K562 (cell line): ENCODE measurements around the gene TIMP4. TPM values are rescaled to one million over a fixed set of nuclear protein-coding genes. Genes with fewer than 3 reads are reported as not detected.

Experiments used
- CBFB ChIP-seq: sonication (generic); formaldehyde crosslinking; IDR thresholded peaks from 2 replicates; pipeline ENCODE4 v1.4.0; 2020; ENCODE audit warnings: mild to moderate bottlenecking, missing genetic modification reagents
- FOXA1 ChIP-seq: fragments of 450-650 bp; IDR thresholded peaks from 2 replicates; pipeline ENCODE4 v1.6.1; 2016; ENCODE audit warnings: mild to moderate bottlenecking, borderline replicate concordance
- HMG20B ChIP-seq: fragments of 250-450 bp; sonication (Bioruptor Pico); IDR thresholded peaks from 2 replicates; pipeline ENCODE4 v1.5.0; 2021; ENCODE audit warnings: mild to moderate bottlenecking
- HSF4 ChIP-seq: fragments of 250-450 bp; sonication (Bioruptor Pico); IDR thresholded peaks from 2 replicates; pipeline ENCODE4 v2.1.2; 2022; ENCODE audit warnings: mild to moderate bottlenecking, moderate library complexity, borderline replicate concordance
- MEF2D ChIP-seq: conservative IDR thresholded peaks from 2 replicates; pipeline ENCODE4 v1.6.1; 2016; ENCODE audit warnings: low read depth, missing genetic modification characterization, missing compliant biosample characterization
- NFIX ChIP-seq: fragments of 250-450 bp; sonication (Bioruptor Pico); IDR thresholded peaks from 2 replicates; pipeline ENCODE4 v1.4.0; 2020; ENCODE audit warnings: low read depth, mild to moderate bottlenecking, moderate library complexity
- ZNF589 ChIP-seq: fragments of 200-800 bp; sonication (Bioruptor generic); IDR thresholded peaks from 2 replicates; pipeline ENCODE4 v1.6.1; 2016; ENCODE audit warnings: low read depth, missing genetic modification characterization, missing compliant biosample characterization
- polyA plus RNA-seq, 8 experiments: library from polyadenylated mRNA; depleted of rRNA in 4 of 8; stranded (reverse) in 5 of 8; unstranded in 3 of 8; fragments of >200 nt; fragmentation: Nextera tagmentation in 2 of 8; fragmentation: Illumina TruSeq in 1 of 8; extraction: Ambion mirVana in 2 of 8; extraction: Trizol in 1 of 8; gene quantifications; 2 replicates each; pipeline versions ENCODE4 v1.2.1 to v1.2.3, GENCODE V29; 2011 to 2014; ENCODE audit warnings: inconsistent platforms in 1 of 8, missing spikeins in 1 of 8
- total RNA-seq, 7 experiments: library from RNA; depleted of rRNA in 6 of 7; stranded (reverse); fragments of >200 nt in 6 of 7; fragmentation: Illumina TruSeq in 2 of 7; extraction: Trizol in 2 of 7; gene quantifications; 2 replicates each; pipeline versions ENCODE4 v1.2.1 to v1.2.3, GENCODE V29; 2011 to 2021; ENCODE audit warnings: low replicate concordance in 1 of 7
- TF ChIP-seq, protein P1 (sequence below): sonication (generic); formaldehyde crosslinking; IDR thresholded peaks from 2 replicates; pipeline ENCODE4 v1.4.0; 2020; ENCODE audit warnings: mild to moderate bottlenecking, missing genetic modification reagents
- TF ChIP-seq, protein P2 (sequence below), 2 experiments: fragments of 200-800 bp in 1 of 2; sonication (Bioruptor generic) in 1 of 2; sonication (generic) in 1 of 2; formaldehyde crosslinking in 1 of 2; IDR thresholded peaks in 1 of 2; conservative IDR thresholded peaks in 1 of 2; 2 replicates each; pipeline versions ENCODE4 v1.5.0 to v1.6.1; 2016 to 2020; ENCODE audit warnings: missing compliant biosample characterization in 1 of 2, missing genetic modification characterization in 1 of 2, missing genetic modification reagents in 1 of 2
- TF ChIP-seq, protein P3 (sequence below): sonication (generic); formaldehyde crosslinking; IDR thresholded peaks from 2 replicates; pipeline ENCODE4 v1.8.0; 2022; ENCODE audit warnings: mild to moderate bottlenecking, missing genetic modification reagents
- TF ChIP-seq, protein P4 (sequence below): fragments of 250-450 bp; sonication (Bioruptor Pico); IDR thresholded peaks from 2 replicates; pipeline ENCODE4 v1.4.0; 2020

TIMP4 gene
- total and polyA plus RNA-seq, 9 of the 15 experiments (the other 6 are each of a cell fraction or from before 2014, with no cell fraction given), result 0.03 to 0.07 TPM; not detected in 7

DNA sequence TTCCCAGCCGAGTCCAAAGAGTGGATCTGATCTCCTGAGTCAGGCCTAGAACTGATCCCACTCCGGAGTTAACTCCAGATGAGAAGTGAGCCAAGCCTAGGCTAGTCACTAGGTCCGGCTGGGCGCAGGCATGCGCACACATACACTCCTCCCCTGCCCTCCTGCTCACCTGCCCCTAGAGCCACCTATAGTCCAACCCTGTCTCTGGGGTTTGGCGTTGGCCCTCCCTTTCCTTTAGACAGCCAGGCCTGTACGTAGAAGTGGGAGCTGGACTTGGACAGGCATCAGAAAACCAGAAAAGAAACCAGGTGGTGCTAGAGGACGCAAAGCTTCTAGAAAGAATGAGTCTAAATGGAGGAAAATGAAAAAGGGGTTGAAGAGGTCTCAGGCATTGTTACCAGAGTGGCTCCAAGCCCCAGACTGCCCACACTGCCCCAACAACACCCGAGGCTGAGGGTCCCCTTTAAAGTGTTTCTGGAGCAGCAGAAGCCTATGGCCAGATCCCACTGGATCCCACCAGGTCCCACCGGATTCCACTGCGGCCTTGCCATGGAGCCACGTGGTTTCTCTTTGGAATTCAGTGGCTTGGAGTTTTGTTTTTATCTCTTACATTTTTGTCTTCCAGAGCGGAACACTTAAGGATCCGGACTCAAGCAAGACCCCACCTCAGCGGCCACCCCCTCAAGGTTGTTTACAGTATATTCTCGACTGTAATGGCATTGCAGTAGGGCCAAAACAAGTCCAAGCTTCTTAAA lies 24.2 kb upstream of the TIMP4 start (continued):
- TF ChIP-seq, protein P1, sequence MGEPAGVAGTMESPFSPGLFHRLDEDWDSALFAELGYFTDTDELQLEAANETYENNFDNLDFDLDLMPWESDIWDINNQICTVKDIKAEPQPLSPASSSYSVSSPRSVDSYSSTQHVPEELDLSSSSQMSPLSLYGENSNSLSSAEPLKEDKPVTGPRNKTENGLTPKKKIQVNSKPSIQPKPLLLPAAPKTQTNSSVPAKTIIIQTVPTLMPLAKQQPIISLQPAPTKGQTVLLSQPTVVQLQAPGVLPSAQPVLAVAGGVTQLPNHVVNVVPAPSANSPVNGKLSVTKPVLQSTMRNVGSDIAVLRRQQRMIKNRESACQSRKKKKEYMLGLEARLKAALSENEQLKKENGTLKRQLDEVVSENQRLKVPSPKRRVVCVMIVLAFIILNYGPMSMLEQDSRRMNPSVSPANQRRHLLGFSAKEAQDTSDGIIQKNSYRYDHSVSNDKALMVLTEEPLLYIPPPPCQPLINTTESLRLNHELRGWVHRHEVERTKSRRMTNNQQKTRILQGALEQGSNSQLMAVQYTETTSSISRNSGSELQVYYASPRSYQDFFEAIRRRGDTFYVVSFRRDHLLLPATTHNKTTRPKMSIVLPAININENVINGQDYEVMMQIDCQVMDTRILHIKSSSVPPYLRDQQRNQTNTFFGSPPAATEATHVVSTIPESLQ, result no peak
- TF ChIP-seq, protein P2, sequence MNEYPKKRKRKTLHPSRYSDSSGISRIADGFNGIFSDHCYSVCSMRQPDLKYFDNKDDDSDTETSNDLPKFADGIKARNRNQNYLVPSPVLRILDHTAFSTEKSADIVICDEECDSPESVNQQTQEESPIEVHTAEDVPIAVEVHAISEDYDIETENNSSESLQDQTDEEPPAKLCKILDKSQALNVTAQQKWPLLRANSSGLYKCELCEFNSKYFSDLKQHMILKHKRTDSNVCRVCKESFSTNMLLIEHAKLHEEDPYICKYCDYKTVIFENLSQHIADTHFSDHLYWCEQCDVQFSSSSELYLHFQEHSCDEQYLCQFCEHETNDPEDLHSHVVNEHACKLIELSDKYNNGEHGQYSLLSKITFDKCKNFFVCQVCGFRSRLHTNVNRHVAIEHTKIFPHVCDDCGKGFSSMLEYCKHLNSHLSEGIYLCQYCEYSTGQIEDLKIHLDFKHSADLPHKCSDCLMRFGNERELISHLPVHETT (CRISPR knock-in tag; conservative IDR thresholded peaks at IDR 0.05 in 1 of 2, IDR thresholded peaks at IDR 0.05 in 1 of 2), result 0 out of 4 replicates have a peak, but pooled peaks of 1 of the 2 experiments have one; percentile 31
- TF ChIP-seq NFIX (CRISPR knock-in tag) (no peak), FOXA1 (no peak), MEF2D (tag) (no peak), HSF4 (CRISPR knock-in tag) (no peak), CBFB (CRISPR knock-in tag) (no peak), ZNF589 (CRISPR knock-in tag) (peak; percentile 35; the same call in 1 of the 2 replicates), HMG20B (CRISPR knock-in tag) (no peak)
- TF ChIP-seq, protein P3, sequence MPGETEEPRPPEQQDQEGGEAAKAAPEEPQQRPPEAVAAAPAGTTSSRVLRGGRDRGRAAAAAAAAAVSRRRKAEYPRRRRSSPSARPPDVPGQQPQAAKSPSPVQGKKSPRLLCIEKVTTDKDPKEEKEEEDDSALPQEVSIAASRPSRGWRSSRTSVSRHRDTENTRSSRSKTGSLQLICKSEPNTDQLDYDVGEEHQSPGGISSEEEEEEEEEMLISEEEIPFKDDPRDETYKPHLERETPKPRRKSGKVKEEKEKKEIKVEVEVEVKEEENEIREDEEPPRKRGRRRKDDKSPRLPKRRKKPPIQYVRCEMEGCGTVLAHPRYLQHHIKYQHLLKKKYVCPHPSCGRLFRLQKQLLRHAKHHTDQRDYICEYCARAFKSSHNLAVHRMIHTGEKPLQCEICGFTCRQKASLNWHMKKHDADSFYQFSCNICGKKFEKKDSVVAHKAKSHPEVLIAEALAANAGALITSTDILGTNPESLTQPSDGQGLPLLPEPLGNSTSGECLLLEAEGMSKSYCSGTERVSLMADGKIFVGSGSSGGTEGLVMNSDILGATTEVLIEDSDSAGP (CRISPR knock-in tag), result no peak
- TF ChIP-seq, protein P4, sequence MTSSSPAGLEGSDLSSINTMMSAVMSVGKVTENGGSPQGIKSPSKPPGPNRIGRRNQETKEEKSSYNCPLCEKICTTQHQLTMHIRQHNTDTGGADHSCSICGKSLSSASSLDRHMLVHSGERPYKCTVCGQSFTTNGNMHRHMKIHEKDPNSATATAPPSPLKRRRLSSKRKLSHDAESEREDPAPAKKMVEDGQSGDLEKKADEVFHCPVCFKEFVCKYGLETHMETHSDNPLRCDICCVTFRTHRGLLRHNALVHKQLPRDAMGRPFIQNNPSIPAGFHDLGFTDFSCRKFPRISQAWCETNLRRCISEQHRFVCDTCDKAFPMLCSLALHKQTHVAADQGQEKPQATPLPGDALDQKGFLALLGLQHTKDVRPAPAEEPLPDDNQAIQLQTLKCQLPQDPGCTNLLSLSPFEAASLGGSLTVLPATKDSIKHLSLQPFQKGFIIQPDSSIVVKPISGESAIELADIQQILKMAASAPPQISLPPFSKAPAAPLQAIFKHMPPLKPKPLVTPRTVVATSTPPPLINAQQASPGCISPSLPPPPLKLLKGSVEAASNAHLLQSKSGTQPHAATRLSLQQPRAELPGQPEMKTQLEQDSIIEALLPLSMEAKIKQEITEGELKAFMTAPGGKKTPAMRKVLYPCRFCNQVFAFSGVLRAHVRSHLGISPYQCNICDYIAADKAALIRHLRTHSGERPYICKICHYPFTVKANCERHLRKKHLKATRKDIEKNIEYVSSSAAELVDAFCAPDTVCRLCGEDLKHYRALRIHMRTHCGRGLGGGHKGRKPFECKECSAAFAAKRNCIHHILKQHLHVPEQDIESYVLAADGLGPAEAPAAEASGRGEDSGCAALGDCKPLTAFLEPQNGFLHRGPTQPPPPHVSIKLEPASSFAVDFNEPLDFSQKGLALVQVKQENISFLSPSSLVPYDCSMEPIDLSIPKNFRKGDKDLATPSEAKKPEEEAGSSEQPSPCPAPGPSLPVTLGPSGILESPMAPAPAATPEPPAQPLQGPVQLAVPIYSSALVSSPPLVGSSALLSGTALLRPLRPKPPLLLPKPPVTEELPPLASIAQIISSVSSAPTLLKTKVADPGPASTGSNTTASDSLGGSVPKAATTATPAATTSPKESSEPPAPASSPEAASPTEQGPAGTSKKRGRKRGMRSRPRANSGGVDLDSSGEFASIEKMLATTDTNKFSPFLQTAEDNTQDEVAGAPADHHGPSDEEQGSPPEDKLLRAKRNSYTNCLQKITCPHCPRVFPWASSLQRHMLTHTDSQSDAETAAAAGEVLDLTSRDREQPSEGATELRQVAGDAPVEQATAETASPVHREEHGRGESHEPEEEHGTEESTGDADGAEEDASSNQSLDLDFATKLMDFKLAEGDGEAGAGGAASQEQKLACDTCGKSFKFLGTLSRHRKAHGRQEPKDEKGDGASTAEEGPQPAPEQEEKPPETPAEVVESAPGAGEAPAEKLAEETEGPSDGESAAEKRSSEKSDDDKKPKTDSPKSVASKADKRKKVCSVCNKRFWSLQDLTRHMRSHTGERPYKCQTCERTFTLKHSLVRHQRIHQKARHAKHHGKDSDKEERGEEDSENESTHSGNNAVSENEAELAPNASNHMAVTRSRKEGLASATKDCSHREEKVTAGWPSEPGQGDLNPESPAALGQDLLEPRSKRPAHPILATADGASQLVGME (CRISPR knock-in tag), result 0 out of 2 replicates have a peak, but pooled peaks have one; percentile 9
